Bone marrow (tissue), 2 donors: ENCODE measurements around the gene PACS1.
"Not testable (repeated sequence)": the region's sequence is repeated elsewhere in the genome, so short reads cannot be mapped to it uniquely, and the experiment has no call there.

Experiments used
- DNase-seq, 2 donors: peaks; one replicate each; lab custom pipeline; 2025; lab: John Stamatoyannopoulos, UW

The PACS1 gene

DNA sequence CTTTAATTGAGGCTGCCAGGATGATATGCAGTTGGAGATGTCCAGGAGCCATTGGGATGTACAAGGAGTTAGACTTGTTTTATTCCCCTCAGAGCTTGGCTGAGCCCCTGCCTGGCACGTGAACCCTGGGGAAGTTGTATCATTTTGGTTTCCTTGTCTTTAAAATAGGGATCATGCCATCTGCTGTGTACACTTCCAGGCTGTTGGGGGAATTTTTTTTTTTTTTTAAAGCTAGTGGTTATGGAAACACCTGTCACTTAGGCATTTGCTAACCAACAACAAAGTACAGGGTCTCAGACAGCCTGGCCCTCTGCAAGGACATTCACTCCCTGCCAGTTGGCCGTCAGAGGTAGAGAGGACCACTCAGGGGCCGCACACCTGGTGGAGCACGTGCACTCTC is 189.9 kb downstream of the PACS1 start:
- no peak for DNase-seq

- no peak for DNase-seq
Observed at GRCh38 chr11:66261578-66261977, 191.5 kb downstream of the PACS1 start.

DNA sequence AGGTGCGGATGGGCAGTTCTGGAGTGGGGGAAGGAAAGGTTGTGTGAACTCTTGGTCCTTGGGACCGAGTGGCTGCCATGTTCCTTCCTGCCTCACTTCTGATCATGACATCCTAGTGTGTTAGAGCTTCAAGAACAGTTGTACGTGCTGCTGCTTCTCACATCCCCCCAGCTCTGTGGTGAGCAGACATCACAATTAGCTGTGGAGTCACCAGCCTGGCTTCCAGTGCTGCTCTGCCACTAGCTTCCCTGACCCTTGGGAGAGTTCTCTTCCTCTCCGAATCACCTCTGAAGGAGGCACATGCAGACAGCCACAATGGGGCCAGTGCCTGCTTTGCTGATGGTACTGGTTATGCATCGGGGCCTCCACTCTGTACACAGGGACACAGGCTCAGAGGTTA is 192.1 kb downstream of the PACS1 start:
- no peak for DNase-seq

GRCh38 chr11:66262696-66263095 is 192.6 kb downstream of the PACS1 start:
- no peak for DNase-seq

DNA sequence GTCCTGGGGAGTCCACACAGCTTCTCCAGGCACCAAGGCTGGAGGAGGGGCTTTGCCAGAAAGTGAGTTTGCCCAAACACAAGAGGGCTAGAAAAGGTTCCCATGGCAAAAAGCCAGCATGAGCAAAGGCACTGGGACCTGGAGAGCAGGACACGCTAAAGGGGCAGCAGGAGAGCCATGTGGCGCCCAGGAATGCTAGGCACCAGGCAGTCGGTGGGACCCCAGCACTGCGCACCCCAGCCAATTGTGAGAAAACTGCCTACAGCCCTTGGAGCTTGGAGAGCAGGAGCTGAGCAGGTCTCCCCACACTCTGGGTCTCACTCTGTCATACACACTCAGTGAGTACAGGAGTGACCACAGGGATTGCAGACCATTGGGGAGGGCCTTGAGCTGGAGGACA is 193.2 kb downstream of the PACS1 start:
- DNase-seq, result no peak

GRCh38 chr11:66263785-66264184 is 193.7 kb downstream of the PACS1 start:
- no peak for DNase-seq

DNA sequence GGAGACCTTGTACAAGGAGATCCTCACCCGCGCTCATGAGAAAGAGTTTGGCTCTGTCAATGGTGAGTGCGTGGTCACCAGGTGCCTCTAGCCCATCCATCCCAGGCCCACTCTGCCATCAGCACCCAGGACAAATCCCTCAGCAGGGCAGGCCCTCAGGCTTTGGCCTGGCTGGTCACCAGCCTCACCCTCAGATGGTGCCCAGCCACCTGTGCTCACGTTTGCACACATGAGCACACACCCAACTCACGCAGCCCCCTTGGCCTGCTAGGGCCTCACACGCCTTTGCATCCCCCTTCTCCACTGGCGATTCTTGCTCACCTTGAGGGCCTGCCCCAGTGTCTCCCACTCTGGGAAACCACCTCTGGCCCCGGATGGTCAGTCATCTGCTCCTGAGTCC is 194.3 kb downstream of the PACS1 start:
- no peak for DNase-seq

- DNase-seq, result no peak
Observed at GRCh38 chr11:66264914-66265313, 194.8 kb downstream of the PACS1 start.

DNA sequence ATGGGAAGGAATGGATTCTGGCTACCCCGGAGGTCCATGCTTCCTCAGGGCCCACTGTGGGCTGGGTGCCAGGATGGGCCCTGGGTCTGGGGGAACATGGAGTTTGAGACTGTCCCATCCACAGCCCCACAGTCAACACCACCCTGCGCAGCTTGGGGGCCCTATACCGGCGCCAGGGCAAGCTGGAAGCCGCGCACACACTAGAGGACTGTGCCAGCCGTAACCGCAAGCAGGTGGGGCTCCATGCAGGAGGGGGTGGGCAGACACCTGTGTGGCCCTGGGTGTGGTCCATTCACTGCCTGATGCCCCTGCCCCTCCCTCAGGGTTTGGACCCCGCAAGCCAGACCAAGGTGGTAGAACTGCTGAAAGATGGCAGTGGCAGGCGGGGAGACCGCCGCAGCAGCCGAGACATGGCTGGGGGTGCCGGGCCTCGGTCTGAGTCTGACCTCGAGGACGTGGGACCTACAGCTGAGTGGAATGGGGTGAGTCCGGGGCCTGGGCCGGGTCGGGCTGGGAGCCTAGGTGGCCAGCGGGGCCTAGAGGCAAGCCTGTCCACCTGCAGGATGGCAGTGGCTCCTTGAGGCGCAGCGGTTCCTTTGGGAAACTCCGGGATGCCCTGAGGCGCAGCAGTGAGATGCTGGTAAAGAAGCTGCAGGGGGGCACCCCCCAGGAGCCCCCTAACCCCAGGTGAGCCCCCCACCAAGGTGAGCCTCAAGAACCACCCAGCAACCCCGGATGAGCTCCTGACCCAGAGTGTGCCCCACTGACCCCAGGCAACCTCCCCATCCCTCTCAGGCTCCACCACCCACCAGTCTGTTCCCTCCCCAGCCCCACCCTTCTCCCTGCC is 195.7 kb downstream of the PACS1 start:
- no peak for DNase-seq

- DNase-seq, result no peak
Observed at GRCh38 chr11:66266378-66267038, 196.4 kb downstream of the PACS1 start.

GRCh38 chr11:66267039-66267378 is 196.9 kb downstream of the PACS1 start:
- DNase-seq, result no peak

GRCh38 chr11:66267379-66268243 is 197.5 kb downstream of the PACS1 start:
- peak; percentile 58 to 79 for DNase-seq

DNA sequence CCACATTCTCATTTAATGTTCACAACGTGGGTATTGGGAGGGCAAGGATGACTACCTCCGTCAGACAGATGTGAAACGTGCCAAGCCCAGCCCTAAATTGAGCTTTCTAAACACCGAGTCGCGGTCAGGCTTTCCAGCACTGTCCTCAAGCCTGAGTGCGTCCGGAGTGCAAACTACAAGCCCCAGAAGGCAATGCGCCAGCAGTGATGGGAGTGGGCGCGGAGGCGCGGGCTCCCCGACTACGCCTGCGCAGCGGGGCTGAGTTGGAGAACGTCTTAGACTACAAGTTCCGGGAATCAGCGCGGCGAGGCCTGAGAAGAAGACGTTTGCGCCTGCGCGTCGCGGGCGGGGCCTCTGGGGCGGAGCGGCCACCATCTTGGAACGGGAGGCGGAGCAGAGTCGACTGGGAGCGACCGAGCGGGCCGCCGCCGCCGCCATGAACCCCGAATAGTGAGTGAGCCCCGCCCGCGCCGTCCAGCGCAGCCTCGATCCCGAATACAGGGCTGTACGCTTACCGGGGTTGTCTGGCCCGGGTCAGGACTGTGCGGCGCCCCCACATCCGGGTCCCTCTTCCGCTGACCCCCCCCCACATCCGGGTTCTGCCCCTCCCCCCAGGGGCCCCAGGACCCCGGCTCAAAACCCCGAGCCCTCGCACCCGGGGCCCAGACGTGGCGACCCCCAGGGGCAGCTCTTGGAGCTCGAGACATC is 198.3 kb downstream of the PACS1 start, which contains the start of gene RAB1B:
Gene RAB1B (plus strand): TSS at position 396 of the 708 bp plus-strand sequence. CDS start 41 bp downstream, at position 437.
- DNase-seq, result peak; percentile 97

GRCh38 chr11:66268952-66269905 is 199.2 kb downstream of the PACS1 start:
- peak; percentile 13 to 21 for DNase-seq

- no peak for DNase-seq
Observed at GRCh38 chr11:66271816-66272215, 201.7 kb downstream of the PACS1 start.

- DNase-seq, result no peak
Observed at GRCh38 chr11:66272596-66272995, 202.5 kb downstream of the PACS1 start.

DNA sequence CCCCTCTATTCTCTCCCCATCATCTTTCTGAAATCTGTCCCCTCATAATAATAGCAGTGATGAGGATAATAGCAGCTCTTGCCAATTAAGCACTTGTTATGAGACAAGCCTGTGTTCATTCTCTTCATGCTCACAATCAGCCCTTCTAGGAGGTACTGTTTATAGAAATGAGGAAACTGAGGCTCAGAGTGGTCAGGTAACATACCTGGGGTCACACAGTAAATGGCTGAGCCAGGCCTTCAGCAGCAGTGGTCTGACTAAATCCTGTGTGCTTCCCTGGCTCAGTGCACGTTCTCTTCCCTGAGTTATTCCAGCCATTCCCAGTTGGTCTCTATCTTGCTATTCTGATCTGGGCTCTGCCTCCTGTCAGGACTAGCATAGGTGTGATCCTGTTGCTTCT is 204.1 kb downstream of the PACS1 start:
- no peak for DNase-seq

- DNase-seq, result no peak
Observed at GRCh38 chr11:66275396-66275795, 205.3 kb downstream of the PACS1 start.

GRCh38 chr11:66275984-66276612 is 206.0 kb downstream of the PACS1 start:
- DNase-seq, result no peak

DNA sequence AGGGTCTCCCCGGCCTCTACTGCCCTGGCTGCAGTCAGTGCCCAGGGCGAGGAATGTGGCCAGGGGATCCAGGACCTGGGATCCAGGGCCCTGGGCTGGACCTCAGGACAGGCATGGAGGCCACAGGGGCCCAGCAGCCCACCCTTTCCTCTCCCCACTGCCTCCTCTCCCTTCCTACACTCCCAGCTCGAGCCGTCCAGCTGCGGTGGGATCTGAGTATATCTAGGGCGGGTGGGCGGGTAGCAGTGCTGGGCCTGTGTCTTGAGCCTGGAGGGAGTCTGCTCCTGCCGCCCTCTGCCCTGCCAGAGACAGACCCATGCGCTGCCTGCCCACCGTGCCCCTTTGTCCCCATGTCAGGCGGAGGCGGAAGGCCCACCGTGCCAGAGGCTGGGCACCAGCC is 206.5 kb downstream of the PACS1 start:
- DNase-seq, result not testable (repeated sequence)
